Activated naive CD8-positive, alpha-beta T cell treated with anti-CD3 and anti-CD28 coated beads for 36 hours (primary cell): ENCODE results near the gene TTC23L. TPM values are rescaled to one million over a fixed set of nuclear protein-coding genes. Genes with fewer than 3 reads are reported as not detected.
"Not testable (repeated sequence)": the region's sequence is repeated elsewhere in the genome, so short reads cannot be mapped to it uniquely, and the experiment has no call there.

Source experiments
- DNase-seq: peaks from one replicate; pipeline ENCODE4 v3.0.0; 2021
- H3K27ac Mint-ChIP-seq: one replicate; pipeline ENCODE4 v1.8.0; 2022; ENCODE audit warnings: mild to moderate bottlenecking, moderate library complexity, mixed read lengths
- H3K27me3 Mint-ChIP-seq: one replicate; pipeline ENCODE4 v1.8.0; 2022; ENCODE audit warnings: mild to moderate bottlenecking, mixed read lengths
- H3K36me3 Mint-ChIP-seq: one replicate; pipeline ENCODE4 v1.8.0; 2021; ENCODE audit warnings: mild to moderate bottlenecking, mixed read lengths
- H3K4me1 Mint-ChIP-seq: one replicate; pipeline ENCODE4 v1.8.0; 2021; ENCODE audit warnings: mixed read lengths
- H3K4me3 Mint-ChIP-seq: one replicate; pipeline ENCODE4 v1.8.0; 2022; ENCODE audit warnings: mild to moderate bottlenecking, moderate library complexity, mixed read lengths
- H3K9me3 Mint-ChIP-seq: one replicate; pipeline ENCODE4 v1.8.0; 2022; ENCODE audit warnings: mixed read lengths
- total RNA-seq, 2 experiments: library from RNA; stranded (reverse); gene quantifications; one replicate each; pipeline ENCODE4 v1.2.3, GENCODE V29; 2021

TTC23L gene
- total RNA-seq, 2 experiments from 2014 or later, result 0.30 TPM; not detected in 1

GRCh38 chr5:34822956-34823715 lies 15.8 kb upstream of the TTC23L start:
- H3K4me1 Mint-ChIP-seq, result no peaks in the 10 kb centered on the region
- DNase-seq, result no peak

DNA sequence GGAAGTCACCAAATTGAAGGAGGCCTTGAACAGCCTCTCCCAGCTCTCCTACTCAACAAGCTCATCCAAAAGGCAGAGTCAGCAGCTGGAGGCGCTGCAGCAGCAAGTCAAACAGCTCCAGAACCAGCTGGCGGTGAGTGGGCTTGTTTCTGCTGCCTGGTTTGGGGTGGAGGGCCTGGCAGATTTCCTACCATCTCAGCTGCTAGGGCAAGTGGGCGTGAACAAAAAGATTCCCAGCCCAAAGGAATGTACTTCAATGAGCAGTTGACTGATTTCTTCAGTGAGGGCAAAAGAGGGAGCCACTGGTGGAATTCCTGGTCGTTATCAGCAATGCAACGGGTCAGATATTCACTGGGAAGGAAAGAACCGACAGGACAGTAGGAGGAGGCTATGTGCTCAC lies 12.6 kb upstream of the TTC23L start:
- Mint-ChIP-seq H3K9me3 (no peaks in the 10 kb centered on the region), H3K4me3 (no peak overlapping the region), H3K36me3 (no peaks in the 10 kb centered on the region), H3K4me1 (no peaks in the 10 kb centered on the region), H3K27me3 (peaks cover 3% of the 10 kb centered on the region), H3K27ac (no peak overlapping the region)
- DNase-seq, result no peak

More at GRCh38 chr5:34822956-34823715, 15.8 kb upstream of the TTC23L start:
- Mint-ChIP-seq H3K9me3 (no peaks in the 10 kb centered on the region), H3K36me3 (no peaks in the 10 kb centered on the region), H3K27ac (no peak overlapping the region), H3K27me3 (peaks cover 3% of the 10 kb centered on the region), H3K4me3 (no peak overlapping the region)

- Mint-ChIP-seq H3K27me3 (peaks cover 3% of the 10 kb centered on the region), H3K27ac (no peak overlapping the region), H3K4me1 (no peaks in the 10 kb centered on the region)
These were observed 11.1 kb upstream of the TTC23L start for GRCh38 chr5:34827588-34828506.

DNA sequence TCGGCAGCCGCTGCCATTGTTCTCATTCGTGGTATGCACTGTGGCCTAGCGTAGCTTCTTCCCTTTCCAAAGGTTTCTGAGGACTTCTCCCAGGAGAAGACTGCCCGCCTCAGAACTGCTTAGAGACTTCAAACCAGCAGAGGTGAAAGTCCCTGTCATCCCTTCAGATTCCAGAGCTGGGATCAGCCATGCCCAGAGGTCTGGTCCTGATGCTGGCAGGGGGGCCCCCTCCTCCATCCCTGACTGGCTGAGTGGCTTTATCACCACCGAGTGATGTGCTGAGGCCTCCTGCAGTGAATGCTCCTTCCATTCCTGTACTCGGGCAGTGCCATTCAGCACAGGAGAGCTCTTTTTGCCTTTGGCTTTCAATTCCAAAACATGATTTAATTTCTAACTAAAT lies 8.1 kb upstream of the TTC23L start:
- not testable (repeated sequence) for H3K27ac Mint-ChIP-seq, DNase-seq, H3K27me3 Mint-ChIP-seq, H3K36me3 Mint-ChIP-seq, H3K4me1 Mint-ChIP-seq, H3K4me3 Mint-ChIP-seq, H3K9me3 Mint-ChIP-seq

More at GRCh38 chr5:34827588-34828506, 11.1 kb upstream of the TTC23L start:
- no peaks in the 10 kb centered on the region for H3K36me3 Mint-ChIP-seq
- DNase-seq, result no peak
- no peaks in the 10 kb centered on the region for H3K9me3 Mint-ChIP-seq
- no peak overlapping the region for H3K4me3 Mint-ChIP-seq

DNA sequence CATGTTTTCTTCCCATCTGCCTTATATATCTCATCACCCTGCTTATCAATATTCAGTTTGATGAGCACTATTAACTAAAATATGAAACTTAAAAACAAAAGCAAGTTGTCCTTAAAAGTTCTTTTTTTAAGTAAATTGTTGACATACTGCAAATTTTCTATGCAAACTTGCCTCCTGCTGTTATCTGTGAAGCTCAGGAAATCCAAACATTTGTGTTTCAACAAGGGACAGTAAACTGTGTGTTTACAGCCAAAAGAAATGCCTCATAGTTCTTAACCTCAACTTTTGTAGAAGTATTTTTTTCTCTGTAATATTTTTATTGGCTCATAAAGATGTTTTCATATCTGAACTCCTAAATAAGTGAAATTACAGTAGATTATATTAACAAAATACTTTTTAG lies 7.7 kb upstream of the TTC23L start:
- H3K9me3 Mint-ChIP-seq, result no peaks in the 10 kb centered on the region
- H3K4me1 Mint-ChIP-seq, result no peaks in the 10 kb centered on the region
- H3K27me3 Mint-ChIP-seq, result peaks cover 3% of the 10 kb centered on the region
- no peak overlapping the region for H3K27ac Mint-ChIP-seq
- no peak for DNase-seq
- H3K4me3 Mint-ChIP-seq, result no peak overlapping the region
- no peaks in the 10 kb centered on the region for H3K36me3 Mint-ChIP-seq

DNA sequence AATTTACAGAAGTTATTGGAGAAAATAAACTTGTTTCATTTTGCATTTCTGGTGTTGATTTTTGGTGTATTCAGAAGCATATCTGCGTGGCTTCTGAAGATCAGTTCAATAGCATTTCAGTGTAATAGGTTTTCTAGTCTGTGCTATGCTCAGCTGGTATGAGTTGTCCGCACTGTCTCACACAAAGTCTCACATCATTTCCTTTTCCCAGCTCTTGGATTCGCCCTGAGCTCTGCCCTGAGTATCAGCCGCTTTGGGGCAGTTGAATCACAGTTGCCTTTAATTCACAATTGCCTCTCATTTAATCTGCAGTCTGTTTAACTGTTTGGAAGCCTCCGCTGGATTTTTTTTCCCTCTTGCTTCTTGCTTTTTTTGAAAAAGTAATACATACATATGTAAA lies 6.4 kb upstream of the TTC23L start:
- Mint-ChIP-seq H3K4me1 (no peaks in the 10 kb centered on the region), H3K27me3 (no peaks in the 10 kb centered on the region), H3K36me3 (no peaks in the 10 kb centered on the region), H3K27ac (no peak overlapping the region), H3K9me3 (no peaks in the 10 kb centered on the region), H3K4me3 (no peak overlapping the region)
- DNase-seq, result no peak

GRCh38 chr5:34833090-34833489 lies 5.9 kb upstream of the TTC23L start:
- no peak overlapping the region for H3K4me3 Mint-ChIP-seq
- no peak overlapping the region for H3K27ac Mint-ChIP-seq
- DNase-seq, result no peak
- no peaks in the 10 kb centered on the region for H3K9me3 Mint-ChIP-seq
- H3K36me3 Mint-ChIP-seq, result no peaks in the 10 kb centered on the region
- peaks cover under 1% of the 10 kb centered on the region for H3K4me1 Mint-ChIP-seq
- no peaks in the 10 kb centered on the region for H3K27me3 Mint-ChIP-seq

DNA sequence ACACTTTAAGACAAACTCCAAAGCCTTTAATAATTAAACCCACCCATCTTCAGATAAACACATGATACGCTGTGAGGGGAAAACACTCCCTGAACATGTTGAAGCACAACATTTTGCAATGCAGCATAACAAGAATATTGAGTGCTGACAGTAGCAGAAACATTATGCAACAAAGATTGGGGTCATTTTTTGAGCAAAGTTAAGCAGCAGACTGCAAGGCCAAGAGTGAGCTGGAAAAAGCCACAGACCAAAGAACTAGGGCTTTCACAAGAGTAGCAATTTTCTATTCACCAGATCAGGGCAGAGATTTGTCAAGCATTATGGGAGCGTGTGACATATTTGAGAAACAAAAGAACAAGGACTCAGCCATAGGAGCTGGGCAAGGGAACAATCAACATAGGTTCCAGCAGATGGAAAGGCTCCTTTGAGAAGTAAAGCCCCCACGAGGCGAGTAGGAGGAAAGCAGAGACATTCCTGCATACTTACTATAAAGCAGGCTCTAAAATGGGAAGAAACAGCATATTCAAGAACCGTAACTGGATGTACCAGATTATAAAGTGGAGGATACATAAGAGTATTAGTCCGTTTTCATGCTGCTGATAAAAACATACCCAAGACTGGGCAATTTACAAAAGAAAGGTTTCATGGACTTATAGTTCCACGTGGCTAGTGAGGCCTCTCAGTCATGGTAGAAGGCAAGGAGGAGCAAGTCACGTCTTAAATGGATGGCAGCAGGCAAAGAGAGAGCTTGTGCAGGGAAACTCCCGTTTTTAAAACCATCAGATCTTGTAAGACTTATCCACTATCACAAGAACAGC lies 4.8 kb upstream of the TTC23L start:
- no peak overlapping the region for H3K4me3 Mint-ChIP-seq
- H3K36me3 Mint-ChIP-seq, result no peaks in the 10 kb centered on the region
- H3K27me3 Mint-ChIP-seq, result no peaks in the 10 kb centered on the region
- H3K27ac Mint-ChIP-seq, result no peak overlapping the region
- no peak for DNase-seq
- no peaks in the 10 kb centered on the region for H3K9me3 Mint-ChIP-seq
- H3K4me1 Mint-ChIP-seq, result peaks cover 6% of the 10 kb centered on the region

- Mint-ChIP-seq H3K4me3 (no peak overlapping the region), H3K9me3 (no peaks in the 10 kb centered on the region), H3K27me3 (no peaks in the 10 kb centered on the region), H3K36me3 (no peaks in the 10 kb centered on the region), H3K4me1 (peaks cover 6% of the 10 kb centered on the region), H3K27ac (no peak overlapping the region)
- DNase-seq, result no peak
These were observed 4.2 kb upstream of the TTC23L start for GRCh38 chr5:34834794-34835089.

- Mint-ChIP-seq H3K36me3 (no peaks in the 10 kb centered on the region), H3K27ac (no peak overlapping the region), H3K4me3 (no peak overlapping the region), H3K9me3 (no peaks in the 10 kb centered on the region), H3K27me3 (no peaks in the 10 kb centered on the region), H3K4me1 (peaks cover 6% of the 10 kb centered on the region)
- DNase-seq, result no peak
These were observed 3.3 kb upstream of the TTC23L start for GRCh38 chr5:34835664-34836063.

GRCh38 chr5:34841816-34842215 lies 2.9 kb downstream of the TTC23L start:
- no peak for DNase-seq
- Mint-ChIP-seq H3K9me3 (no peaks in the 10 kb centered on the region), H3K27ac (no peak overlapping the region), H3K4me1 (peaks cover 7% of the 10 kb centered on the region), H3K27me3 (peaks cover 3% of the 10 kb centered on the region), H3K36me3 (no peaks in the 10 kb centered on the region), H3K4me3 (no peak overlapping the region)

DNA sequence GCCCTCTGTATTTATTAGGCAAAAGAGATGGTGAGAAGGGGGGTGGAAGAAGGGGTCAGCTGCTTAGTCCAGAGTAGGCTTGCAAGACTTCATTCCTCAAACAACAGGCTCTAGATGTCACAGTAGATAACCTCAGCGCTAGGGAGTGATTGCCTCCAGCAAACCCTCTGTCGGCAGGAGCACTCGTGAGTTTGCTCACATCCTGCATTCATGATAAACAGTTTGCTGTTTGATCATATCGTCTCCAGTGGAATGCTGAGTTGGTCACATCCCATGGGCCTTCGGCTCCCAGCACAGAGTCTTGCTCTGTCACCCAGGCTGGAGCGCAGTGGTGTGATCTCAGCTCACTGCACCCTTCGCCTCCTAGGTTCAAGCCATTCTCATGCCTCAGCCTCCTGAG lies 3.6 kb downstream of the TTC23L start:
- Mint-ChIP-seq H3K27ac (no peak overlapping the region), H3K4me3 (no peak overlapping the region), H3K27me3 (peaks cover 3% of the 10 kb centered on the region), H3K4me1 (peaks cover 8% of the 10 kb centered on the region), H3K36me3 (no peaks in the 10 kb centered on the region), H3K9me3 (no peaks in the 10 kb centered on the region)
- no peak for DNase-seq

- H3K4me3 Mint-ChIP-seq, result no peak overlapping the region
These were observed 4.5 kb downstream of the TTC23L start for GRCh38 chr5:34843497-34843896.

GRCh38 chr5:34844106-34844505 lies 5.1 kb downstream of the TTC23L start:
- H3K36me3 Mint-ChIP-seq, result no peaks in the 10 kb centered on the region

More at GRCh38 chr5:34843497-34843896, 4.5 kb downstream of the TTC23L start:
- H3K9me3 Mint-ChIP-seq, result no peaks in the 10 kb centered on the region
- peaks cover 3% of the 10 kb centered on the region for H3K4me1 Mint-ChIP-seq
- H3K27ac Mint-ChIP-seq, result no peak overlapping the region
- H3K27me3 Mint-ChIP-seq, result peaks cover 3% of the 10 kb centered on the region
- no peaks in the 10 kb centered on the region for H3K36me3 Mint-ChIP-seq
- DNase-seq, result no peak

GRCh38 chr5:34844999-34845398 lies 6.0 kb downstream of the TTC23L start:
- Mint-ChIP-seq H3K27ac (no peak overlapping the region), H3K4me1 (peaks cover 2% of the 10 kb centered on the region), H3K36me3 (no peaks in the 10 kb centered on the region), H3K9me3 (no peaks in the 10 kb centered on the region), H3K4me3 (no peak overlapping the region), H3K27me3 (peaks cover 3% of the 10 kb centered on the region)
- DNase-seq, result no peak

More at GRCh38 chr5:34844106-34844505, 5.1 kb downstream of the TTC23L start:
- H3K4me3 Mint-ChIP-seq, result no peak overlapping the region
- no peak for DNase-seq
- peaks cover 2% of the 10 kb centered on the region for H3K4me1 Mint-ChIP-seq
- H3K9me3 Mint-ChIP-seq, result no peaks in the 10 kb centered on the region
- H3K27ac Mint-ChIP-seq, result no peak overlapping the region
- peaks cover 3% of the 10 kb centered on the region for H3K27me3 Mint-ChIP-seq
